WTC11 (cell line): ENCODE results near the gene ZNF429. TPM values are rescaled to one million over a fixed set of nuclear protein-coding genes. Genes with fewer than 3 reads are reported as not detected.

Experiments
- ATAC-seq: fragments of 200-7000 bp; cut with Tn5 transposase; 2 replicates; pipeline ENCODE4 v1.10.0; 2021; ENCODE audit warnings: mild to moderate bottlenecking, moderate library complexity
- CTCF ChIA-PET: fragments of 300-600 bp; sonication (Branson Sonifier 250); formaldehyde crosslinking; loops from one replicate; lab custom pipeline; 2021; ENCODE audit warnings: antibody characterized with exemption; lab: Charles Lee
- POLR2A ChIA-PET: fragments of 350-600 bp; sonication (Branson Sonifier 250); formaldehyde crosslinking; loops from one replicate; lab custom pipeline; 2021; ENCODE audit warnings: antibody characterized with exemption; lab: Charles Lee
- DNase-seq: peaks from one replicate; pipeline ENCODE4 v3.0.0; 2021; ENCODE audit warnings: low spot score
- H3K27ac Mint-ChIP-seq: 2 replicates; pipeline ENCODE4 v1.8.0; 2021; ENCODE audit warnings: mixed read lengths
- H3K27me3 Mint-ChIP-seq: 2 replicates; pipeline ENCODE4 v1.8.0; 2021; ENCODE audit warnings: low read depth, mild to moderate bottlenecking, moderate library complexity, mixed read lengths
- H3K36me3 Mint-ChIP-seq: 2 replicates; pipeline ENCODE4 v1.8.0; 2021; ENCODE audit warnings: mixed read lengths
- H3K4me1 Mint-ChIP-seq: 2 replicates; pipeline ENCODE4 v1.8.0; 2022; ENCODE audit warnings: mixed read lengths
- H3K4me3 Mint-ChIP-seq: 2 replicates; pipeline ENCODE4 v1.8.0; 2021; ENCODE audit warnings: mild to moderate bottlenecking, moderate library complexity, mixed read lengths
- H3K9me3 Mint-ChIP-seq: 2 replicates; pipeline ENCODE4 v1.8.0; 2021; ENCODE audit warnings: mixed read lengths
- KAT7 ChIP-seq: sonication (generic); formaldehyde crosslinking; IDR thresholded peaks from 2 replicates; pipeline ENCODE4 v1.8.1; 2023; ENCODE audit warnings: missing genetic modification reagents, mild to moderate bottlenecking, borderline replicate concordance
- MXD4 ChIP-seq: fragments of 250-450 bp; sonication (Bioruptor Pico); IDR thresholded peaks from 2 replicates; pipeline ENCODE4 v1.8.0; 2021; ENCODE audit warnings: mild to moderate bottlenecking, moderate library complexity, borderline replicate concordance
- PRRX2 ChIP-seq: fragments of 250-450 bp; sonication (Bioruptor Pico); IDR thresholded peaks from 2 replicates; pipeline ENCODE4 v1.8.0; 2021; ENCODE audit warnings: mild to moderate bottlenecking
- ZNF263 ChIP-seq: sonication (generic); formaldehyde crosslinking; IDR thresholded peaks from 2 replicates; pipeline ENCODE4 v1.8.1; 2022; ENCODE audit warnings: low read depth, mild to moderate bottlenecking, moderate library complexity, missing genetic modification reagents
- ZNF532 ChIP-seq: fragments of 250-450 bp; sonication (Bioruptor Pico); IDR thresholded peaks from 2 replicates; pipeline ENCODE4 v1.9.0; 2021; ENCODE audit warnings: mild to moderate bottlenecking, borderline replicate concordance
- total RNA-seq: library from RNA; stranded (reverse); gene quantifications from 3 replicates; pipeline ENCODE4 v1.2.3, GENCODE V29; 2021
- TF ChIP-seq, protein P1 (sequence below): sonication (generic); formaldehyde crosslinking; IDR thresholded peaks from 2 replicates; pipeline ENCODE4 v1.8.1; 2023; ENCODE audit warnings: mild to moderate bottlenecking, missing genetic modification reagents
- TF ChIP-seq, protein P2 (sequence below): fragments of 250-450 bp; sonication (Bioruptor Pico); IDR thresholded peaks from 2 replicates; pipeline ENCODE4 v2.1.2; 2022; ENCODE audit warnings: mild to moderate bottlenecking, moderate library complexity
- TF ChIP-seq, protein P3 (sequence below): sonication (generic); formaldehyde crosslinking; IDR thresholded peaks from 2 replicates; pipeline ENCODE4 v1.8.0; 2023; ENCODE audit warnings: mild to moderate bottlenecking, missing genetic modification reagents

The ZNF429 gene
- total RNA-seq, 1 experiment from 2014 or later: 9.2 TPM

DNA sequence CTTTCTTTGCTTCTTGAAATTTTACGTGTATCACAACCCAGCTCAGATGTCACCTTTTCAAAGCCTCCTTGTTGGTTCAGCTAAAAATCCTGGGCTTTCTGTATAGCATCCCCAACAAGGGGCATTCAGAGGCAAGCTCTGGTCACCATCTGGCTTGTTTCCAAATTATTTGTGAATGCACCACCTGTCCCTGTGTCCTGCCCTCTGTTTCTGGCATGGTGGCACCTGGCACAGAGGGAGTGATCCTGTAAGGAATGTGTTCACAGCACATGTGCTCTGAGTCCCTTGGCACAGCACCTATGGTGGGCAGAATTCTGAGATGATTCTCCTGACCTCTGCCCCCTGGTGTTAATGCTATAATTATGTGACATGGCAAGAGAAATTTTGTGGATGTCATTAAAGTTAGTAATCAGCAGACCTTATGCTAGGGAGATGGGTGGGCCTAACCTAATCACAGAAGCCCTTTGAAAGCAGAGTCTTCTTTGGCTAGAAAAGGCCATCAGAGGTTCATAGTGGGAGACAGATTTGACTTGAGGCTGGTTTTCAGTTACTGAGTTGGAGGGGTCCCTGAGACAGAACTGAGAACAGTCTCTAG is 76.3 kb downstream of the ZNF429 start:
- H3K27me3 Mint-ChIP-seq: peaks cover 35% of the 10 kb centered on the region
- no peak for TF ChIP-seq PRRX2
- TF ChIP-seq, all 79 proteins: peak for 0
- no peak for ATAC-seq
- DNase-seq: no peak
- peaks cover 59% of the 10 kb centered on the region for H3K36me3 Mint-ChIP-seq
- H3K4me3 Mint-ChIP-seq: no peak overlapping the region
- POLR2A ChIA-PET: no interaction called here
- H3K9me3 Mint-ChIP-seq: peaks cover 67% of the 10 kb centered on the region
- H3K27ac Mint-ChIP-seq: no peak overlapping the region
- CTCF ChIA-PET: no interaction called here
- no peaks in the 10 kb centered on the region for H3K4me1 Mint-ChIP-seq

DNA sequence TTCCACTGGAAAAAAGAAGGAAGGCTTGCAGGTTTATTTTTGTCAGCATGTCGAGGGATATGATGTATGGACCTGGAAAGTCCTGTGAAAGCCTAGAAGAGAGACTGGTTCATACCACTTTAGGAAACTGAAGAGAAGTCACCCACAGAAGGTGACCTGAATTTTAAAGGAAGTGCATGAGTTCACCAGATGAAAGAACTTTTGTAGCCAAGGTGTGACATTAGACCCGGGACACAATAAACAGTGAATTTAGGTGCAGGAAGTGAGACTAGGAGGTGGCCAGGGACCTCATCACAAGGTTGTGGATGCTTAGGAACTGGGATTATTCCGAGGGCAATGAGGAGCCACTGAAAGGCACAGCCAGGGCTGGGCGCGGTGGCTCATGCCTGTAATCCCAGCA is 79.1 kb downstream of the ZNF429 start:
- Mint-ChIP-seq H3K36me3 (peaks cover 55% of the 10 kb centered on the region), H3K27ac (no peak overlapping the region), H3K4me3 (no peak overlapping the region)

More for the DNA sequence above, 79.1 kb downstream of the ZNF429 start:
- ChIA-PET CTCF (no interaction called here), POLR2A (no interaction called here)
- Mint-ChIP-seq H3K9me3 (peaks cover 68% of the 10 kb centered on the region), H3K4me1 (no peaks in the 10 kb centered on the region), H3K27me3 (peaks cover 42% of the 10 kb centered on the region)
- ATAC-seq (no peak), DNase-seq (no peak)
- TF ChIP-seq MXD4 (CRISPR knock-in tag) (no peak), KAT7 (no peak), ZNF532 (CRISPR knock-in tag) (no peak), ZNF263 (CRISPR knock-in tag) (no peak)
- TF ChIP-seq, protein P1, sequence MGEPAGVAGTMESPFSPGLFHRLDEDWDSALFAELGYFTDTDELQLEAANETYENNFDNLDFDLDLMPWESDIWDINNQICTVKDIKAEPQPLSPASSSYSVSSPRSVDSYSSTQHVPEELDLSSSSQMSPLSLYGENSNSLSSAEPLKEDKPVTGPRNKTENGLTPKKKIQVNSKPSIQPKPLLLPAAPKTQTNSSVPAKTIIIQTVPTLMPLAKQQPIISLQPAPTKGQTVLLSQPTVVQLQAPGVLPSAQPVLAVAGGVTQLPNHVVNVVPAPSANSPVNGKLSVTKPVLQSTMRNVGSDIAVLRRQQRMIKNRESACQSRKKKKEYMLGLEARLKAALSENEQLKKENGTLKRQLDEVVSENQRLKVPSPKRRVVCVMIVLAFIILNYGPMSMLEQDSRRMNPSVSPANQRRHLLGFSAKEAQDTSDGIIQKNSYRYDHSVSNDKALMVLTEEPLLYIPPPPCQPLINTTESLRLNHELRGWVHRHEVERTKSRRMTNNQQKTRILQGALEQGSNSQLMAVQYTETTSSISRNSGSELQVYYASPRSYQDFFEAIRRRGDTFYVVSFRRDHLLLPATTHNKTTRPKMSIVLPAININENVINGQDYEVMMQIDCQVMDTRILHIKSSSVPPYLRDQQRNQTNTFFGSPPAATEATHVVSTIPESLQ (CRISPR knock-in tag): no peak
- TF ChIP-seq, protein P2, sequence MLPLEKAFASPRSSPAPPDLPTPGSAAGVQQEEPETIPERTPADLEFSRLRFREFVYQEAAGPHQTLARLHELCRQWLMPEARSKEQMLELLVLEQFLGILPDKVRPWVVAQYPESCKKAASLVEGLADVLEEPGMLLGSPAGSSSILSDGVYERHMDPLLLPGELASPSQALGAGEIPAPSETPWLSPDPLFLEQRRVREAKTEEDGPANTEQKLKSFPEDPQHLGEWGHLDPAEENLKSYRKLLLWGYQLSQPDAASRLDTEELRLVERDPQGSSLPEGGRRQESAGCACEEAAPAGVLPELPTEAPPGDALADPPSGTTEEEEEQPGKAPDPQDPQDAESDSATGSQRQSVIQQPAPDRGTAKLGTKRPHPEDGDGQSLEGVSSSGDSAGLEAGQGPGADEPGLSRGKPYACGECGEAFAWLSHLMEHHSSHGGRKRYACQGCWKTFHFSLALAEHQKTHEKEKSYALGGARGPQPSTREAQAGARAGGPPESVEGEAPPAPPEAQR (CRISPR knock-in tag): no peak
- TF ChIP-seq, protein P3, sequence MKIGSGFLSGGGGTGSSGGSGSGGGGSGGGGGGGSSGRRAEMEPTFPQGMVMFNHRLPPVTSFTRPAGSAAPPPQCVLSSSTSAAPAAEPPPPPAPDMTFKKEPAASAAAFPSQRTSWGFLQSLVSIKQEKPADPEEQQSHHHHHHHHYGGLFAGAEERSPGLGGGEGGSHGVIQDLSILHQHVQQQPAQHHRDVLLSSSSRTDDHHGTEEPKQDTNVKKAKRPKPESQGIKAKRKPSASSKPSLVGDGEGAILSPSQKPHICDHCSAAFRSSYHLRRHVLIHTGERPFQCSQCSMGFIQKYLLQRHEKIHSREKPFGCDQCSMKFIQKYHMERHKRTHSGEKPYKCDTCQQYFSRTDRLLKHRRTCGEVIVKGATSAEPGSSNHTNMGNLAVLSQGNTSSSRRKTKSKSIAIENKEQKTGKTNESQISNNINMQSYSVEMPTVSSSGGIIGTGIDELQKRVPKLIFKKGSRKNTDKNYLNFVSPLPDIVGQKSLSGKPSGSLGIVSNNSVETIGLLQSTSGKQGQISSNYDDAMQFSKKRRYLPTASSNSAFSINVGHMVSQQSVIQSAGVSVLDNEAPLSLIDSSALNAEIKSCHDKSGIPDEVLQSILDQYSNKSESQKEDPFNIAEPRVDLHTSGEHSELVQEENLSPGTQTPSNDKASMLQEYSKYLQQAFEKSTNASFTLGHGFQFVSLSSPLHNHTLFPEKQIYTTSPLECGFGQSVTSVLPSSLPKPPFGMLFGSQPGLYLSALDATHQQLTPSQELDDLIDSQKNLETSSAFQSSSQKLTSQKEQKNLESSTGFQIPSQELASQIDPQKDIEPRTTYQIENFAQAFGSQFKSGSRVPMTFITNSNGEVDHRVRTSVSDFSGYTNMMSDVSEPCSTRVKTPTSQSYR (CRISPR knock-in tag): no peak
